Body of pancreas (tissue), 4 donors: ENCODE measurements around the gene BAIAP2L1. TPM values are rescaled to one million over a fixed set of nuclear protein-coding genes. Genes with fewer than 3 reads are reported as not detected.

Source experiments
- ATAC-seq: fragments of 150-250 bp; one replicate; pipeline ENCODE4 v1.9.1; 2016
- DNase-seq, 4 donors: peaks; one replicate each; pipeline ENCODE4 v3.0.0-alpha.2; 2019
- H3K27ac ChIP-seq, 4 donors: fragments of 200-600 bp; sonication (generic); 1 replicate in 3 of 4; 2 replicates in 1 of 4; pipeline versions ENCODE4 v1.5.1 to v1.6.1; 2016 to 2019; ENCODE audit warnings: mild to moderate bottlenecking in 1 of 4, mixed read lengths in 1 of 4, moderate library complexity in 1 of 4
- H3K27me3 ChIP-seq, 2 donors: fragments of 200-600 bp; sonication (generic); one replicate each; pipeline ENCODE4 v1.6.0; 2016; ENCODE audit warnings: mild to moderate bottlenecking in 1 of 2
- H3K36me3 ChIP-seq, 2 donors: fragments of 200-600 bp; sonication (generic); replicated peaks in 1 of 2; 2 replicates each; pipeline ENCODE4 v1.5.1; 2016; ENCODE audit warnings: low read depth in 2 of 2; ENCODE audit not compliant: insufficient read depth in 1 of 2
- H3K4me1 ChIP-seq: fragments of 200-600 bp; sonication (generic); one replicate; pipeline ENCODE4 v1.6.0; 2016
- H3K4me3 ChIP-seq, 2 donors: fragments of 200-600 bp; sonication (generic); 1 replicate in 1 of 2; 2 replicates in 1 of 2; pipeline ENCODE4 v1.5.1; 2016 to 2019
- H3K9me3 ChIP-seq, 3 donors: fragments of 200-600 bp; sonication (generic); 1 replicate in 2 of 3; 2 replicates in 1 of 3; pipeline ENCODE4 v1.5.1; 2016
- POLR2A ChIP-seq, 3 donors: fragments of 450-650 bp; IDR thresholded peaks; one replicate each; pipeline ENCODE4 v1.6.1; 2016; ENCODE audit warnings: antibody characterized with exemption in 3 of 3, mild to moderate bottlenecking in 2 of 3
- WGBS, 2 donors: methylation state at CpG; one replicate each; pipeline ENCODE4 v1.1.5; 2017; 5-methylcytosine and 5-hydroxymethylcytosine counted together
- intact Hi-C: fragments of 100-400 bp; cut with DNase I; formaldehyde crosslinking; loops from one replicate; pipeline ENCODE4 v1.15.1; 2023
- total RNA-seq, 2 donors: library from RNA; depleted of rRNA; stranded (reverse); fragments of >200 nt; gene quantifications; one replicate each; pipeline ENCODE4 v1.1.0, GENCODE V29; 2016
- TF ChIP-seq, protein P1 (sequence below), 7 experiments: fragments of 450-650 bp in 4 of 7; fragments of 200-600 bp in 3 of 7; sonication (generic) in 3 of 7; IDR thresholded peaks; one replicate each; pipeline ENCODE4 v1.5.1; 2016 to 2019; ENCODE audit warnings: antibody characterized with exemption in 7 of 7

Gene BAIAP2L1
- total RNA-seq, 2 donors from 2014 or later, result 15.8 to 23.1 TPM

DNA sequence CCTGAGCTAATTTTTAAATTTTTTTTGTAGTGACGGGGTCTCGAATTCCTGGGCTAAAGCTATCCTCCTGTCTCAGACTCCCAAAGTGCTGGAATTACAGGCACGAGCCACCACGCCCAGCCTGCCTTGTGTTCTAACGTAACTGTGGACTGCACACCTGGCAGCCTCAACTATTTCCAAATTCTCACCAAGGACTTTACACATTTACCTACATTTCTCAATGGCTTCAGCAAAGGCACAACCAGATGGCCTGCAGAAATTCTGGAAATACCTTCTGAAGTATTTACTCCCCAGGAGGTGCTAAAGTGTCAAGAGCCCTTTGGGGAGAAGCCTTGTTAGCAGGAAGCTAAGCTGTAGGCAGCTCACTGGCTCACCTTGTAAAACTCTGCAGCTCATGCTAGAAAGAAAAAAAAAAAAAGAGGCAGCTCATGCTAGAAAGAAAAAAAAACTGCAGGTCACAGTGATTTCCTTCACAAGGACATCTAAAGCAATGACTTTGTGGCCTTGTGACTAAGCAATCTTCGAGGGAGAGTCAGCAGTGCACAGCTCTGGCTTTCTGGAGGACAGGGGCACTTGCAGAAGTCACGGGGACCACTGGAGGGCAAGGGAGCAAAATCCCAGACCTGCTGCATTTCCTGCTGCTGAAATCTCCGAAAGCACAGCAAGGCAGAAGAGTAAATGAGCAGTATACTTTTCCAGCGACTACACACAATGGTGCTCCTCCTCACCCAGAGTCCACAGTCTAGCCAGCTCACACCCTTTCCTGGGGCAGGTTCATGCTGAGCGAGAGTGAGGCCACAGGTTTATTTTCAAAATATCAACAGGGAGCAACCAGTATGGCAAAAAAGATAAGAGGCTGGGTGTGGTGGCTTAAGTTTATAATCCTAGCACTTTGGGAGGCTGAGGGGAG lies 40.4 kb downstream of the BAIAP2L1 start:
- no peaks in the 10 kb centered on the region for H3K36me3 ChIP-seq
- peaks cover 17% of the 10 kb centered on the region for H3K4me1 ChIP-seq
- no peaks in the 10 kb centered on the region for H3K27me3 ChIP-seq
- peak; percentile 48 for ATAC-seq
- WGBS, 2 donors, result 68 to 71% methylated on average over 9 to 10 of the region's 10 CpGs
- peak overlapping the region in 1 of 4 donors; percentile 37 for H3K27ac ChIP-seq
- no peak overlapping the region for H3K4me3 ChIP-seq
- DNase-seq, result peak in 1 of 4 donors; percentile 35
- TF ChIP-seq, protein P1, sequence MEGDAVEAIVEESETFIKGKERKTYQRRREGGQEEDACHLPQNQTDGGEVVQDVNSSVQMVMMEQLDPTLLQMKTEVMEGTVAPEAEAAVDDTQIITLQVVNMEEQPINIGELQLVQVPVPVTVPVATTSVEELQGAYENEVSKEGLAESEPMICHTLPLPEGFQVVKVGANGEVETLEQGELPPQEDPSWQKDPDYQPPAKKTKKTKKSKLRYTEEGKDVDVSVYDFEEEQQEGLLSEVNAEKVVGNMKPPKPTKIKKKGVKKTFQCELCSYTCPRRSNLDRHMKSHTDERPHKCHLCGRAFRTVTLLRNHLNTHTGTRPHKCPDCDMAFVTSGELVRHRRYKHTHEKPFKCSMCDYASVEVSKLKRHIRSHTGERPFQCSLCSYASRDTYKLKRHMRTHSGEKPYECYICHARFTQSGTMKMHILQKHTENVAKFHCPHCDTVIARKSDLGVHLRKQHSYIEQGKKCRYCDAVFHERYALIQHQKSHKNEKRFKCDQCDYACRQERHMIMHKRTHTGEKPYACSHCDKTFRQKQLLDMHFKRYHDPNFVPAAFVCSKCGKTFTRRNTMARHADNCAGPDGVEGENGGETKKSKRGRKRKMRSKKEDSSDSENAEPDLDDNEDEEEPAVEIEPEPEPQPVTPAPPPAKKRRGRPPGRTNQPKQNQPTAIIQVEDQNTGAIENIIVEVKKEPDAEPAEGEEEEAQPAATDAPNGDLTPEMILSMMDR (IDR thresholded peaks at IDR 0.05), result peak in 2 of 7 experiments; percentile 4 to 5
- TF ChIP-seq POLR2A (IDR thresholded peaks at IDR 0.05), result no peak
- intact Hi-C loops, result no loop called here
- no peaks in the 10 kb centered on the region for H3K9me3 ChIP-seq

DNA sequence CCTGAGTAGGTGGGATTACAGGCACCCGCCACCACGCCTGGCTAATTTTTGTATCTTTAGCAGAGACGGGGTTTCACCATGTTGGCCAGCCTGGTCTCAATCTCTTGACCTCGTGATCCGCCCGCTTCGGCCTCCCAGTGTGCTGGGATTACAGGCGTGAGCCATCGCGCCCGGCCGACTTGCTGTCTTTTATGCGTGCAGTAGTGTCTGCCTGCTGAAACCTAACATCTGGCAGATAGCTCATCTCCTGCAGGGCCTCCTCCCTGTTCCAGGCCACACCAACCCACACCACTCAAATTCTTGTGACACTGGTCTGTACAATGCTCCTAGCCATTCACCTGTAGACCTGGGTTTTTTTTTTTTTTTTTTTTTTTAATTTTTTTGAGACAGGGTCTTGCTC lies 41.5 kb downstream of the BAIAP2L1 start:
- H3K4me1 ChIP-seq, result peaks cover 14% of the 10 kb centered on the region

DNA sequence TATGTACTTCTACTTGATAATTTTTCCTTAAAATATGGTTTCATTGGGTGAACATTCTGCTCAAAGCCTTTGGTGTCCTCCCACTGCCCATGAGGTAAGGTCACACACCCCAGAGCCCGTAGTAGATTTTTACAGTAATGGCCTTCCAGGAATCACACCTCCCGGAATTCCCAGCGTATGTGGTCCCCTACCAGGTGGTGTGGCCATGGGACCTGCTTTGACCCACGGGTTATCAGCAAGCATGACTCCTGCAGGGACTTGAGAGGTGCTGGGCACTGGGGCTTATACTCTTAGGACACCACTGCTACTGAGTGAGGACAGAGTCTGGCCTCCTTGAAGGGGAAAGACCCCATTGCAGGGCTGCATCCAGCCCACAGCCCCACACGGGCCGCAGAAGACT lies 42.2 kb downstream of the BAIAP2L1 start:
- H3K27me3 ChIP-seq, result no peaks in the 10 kb centered on the region
- H3K36me3 ChIP-seq, result no peaks in the 10 kb centered on the region
- no peaks in the 10 kb centered on the region for H3K9me3 ChIP-seq
- WGBS, 2 donors, result 87% methylated on average over 4 to 6 of the region's 6 CpGs
- ATAC-seq, result no peak
- DNase-seq, result no peak
- H3K4me1 ChIP-seq, result peaks cover 9% of the 10 kb centered on the region
- no peak overlapping the region for H3K4me3 ChIP-seq
- intact Hi-C loops, result no loop called here
- no peak for TF ChIP-seq POLR2A (IDR thresholded peaks at IDR 0.05)
- TF ChIP-seq, protein P1 (IDR thresholded peaks at IDR 0.05), result no peak
- no peak overlapping the region for H3K27ac ChIP-seq

More for the DNA sequence above, 41.5 kb downstream of the BAIAP2L1 start:
- Histone ChIP-seq H3K4me3 (no peak overlapping the region), H3K9me3 (no peaks in the 10 kb centered on the region), H3K27me3 (no peaks in the 10 kb centered on the region), H3K27ac (no peak overlapping the region), H3K36me3 (no peaks in the 10 kb centered on the region)
- DNase-seq (no peak), ATAC-seq (no peak)
- TF ChIP-seq, protein P1 (IDR thresholded peaks at IDR 0.05), result no peak
- no peak for TF ChIP-seq POLR2A (IDR thresholded peaks at IDR 0.05)
- intact Hi-C loops, result no loop called here
- WGBS, 2 donors, result 97 to 98% methylated on average over 12 to 13 of the region's 13 CpGs

DNA sequence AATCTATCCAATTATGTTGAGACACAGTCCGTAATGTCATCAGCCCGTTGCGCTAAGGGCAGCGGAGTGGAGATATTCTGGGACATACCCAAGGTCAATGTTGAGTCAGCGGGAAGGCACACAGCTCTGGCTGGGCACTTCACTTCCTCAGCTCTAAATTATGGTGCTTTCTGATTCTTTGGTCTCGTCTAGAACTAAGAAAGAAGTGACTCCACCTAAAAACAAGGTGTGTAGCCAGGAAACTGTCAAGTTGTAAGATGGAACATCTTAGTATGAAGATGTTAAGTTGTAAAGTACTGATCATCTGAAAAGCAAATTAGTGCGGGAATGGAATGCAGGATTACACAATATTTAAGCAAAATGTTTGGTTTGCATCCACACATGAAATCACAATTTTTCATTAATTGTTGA lies 43.1 kb downstream of the BAIAP2L1 start:
- H3K27ac ChIP-seq, result peak overlapping the region in 3 of 4 donors; percentile 32 to 66 (median 58)
- peaks cover 9% of the 10 kb centered on the region for H3K4me1 ChIP-seq
- H3K27me3 ChIP-seq, result no peaks in the 10 kb centered on the region
- H3K9me3 ChIP-seq, result no peaks in the 10 kb centered on the region
- H3K36me3 ChIP-seq, result no peaks in the 10 kb centered on the region
- intact Hi-C loops, result no loop called here
- ATAC-seq (peak; percentile 82), DNase-seq (peak; percentile 57 to 70 (median 64))
- H3K4me3 ChIP-seq, result no peak overlapping the region
- 4 to 19% methylated on average over 7 of the region's 7 CpGs for WGBS, 2 donors
- TF ChIP-seq, protein P1 (IDR thresholded peaks at IDR 0.05), result no peak
- TF ChIP-seq POLR2A (IDR thresholded peaks at IDR 0.05), result no peak

DNA sequence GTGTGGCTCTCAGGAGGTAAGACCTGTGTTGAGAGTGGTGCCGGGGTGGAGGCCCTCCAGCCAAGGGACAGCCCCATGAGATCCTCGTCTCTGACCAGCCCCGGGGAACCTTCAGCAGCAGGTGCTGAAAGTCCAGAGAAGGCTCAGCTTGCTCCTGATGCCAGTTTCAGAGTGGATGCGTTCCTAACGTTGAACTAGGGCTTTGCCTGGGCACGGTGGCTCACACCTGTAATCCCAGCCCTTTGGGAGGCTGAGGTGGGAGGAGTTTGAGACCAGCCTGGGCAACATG lies 45.7 kb downstream of the BAIAP2L1 start:
- intact Hi-C loops, result no loop called here
- H3K36me3 ChIP-seq, result no peaks in the 10 kb centered on the region
- ATAC-seq, result no peak
- peaks cover 9% of the 10 kb centered on the region for H3K4me1 ChIP-seq
- DNase-seq, result no peak
- no peak overlapping the region for H3K27ac ChIP-seq
- H3K9me3 ChIP-seq, result no peaks in the 10 kb centered on the region
- no peak for TF ChIP-seq POLR2A (IDR thresholded peaks at IDR 0.05)
- TF ChIP-seq, protein P1 (IDR thresholded peaks at IDR 0.05), result no peak
- WGBS, 2 donors, result 82 to 83% methylated on average over 6 of the region's 6 CpGs
- H3K4me3 ChIP-seq, result no peak overlapping the region
- H3K27me3 ChIP-seq, result no peaks in the 10 kb centered on the region
